AG10803 (cell line): ENCODE data around the gene DLX6.
A peak's percentile ranks its signal among the peaks of the same experiment; 100 is the strongest.
"Not testable (repeated sequence)": the region's sequence is repeated elsewhere in the genome, so short reads cannot be mapped to it uniquely, and the experiment has no call there.

ENCODE experiments used
- DNase-seq: peaks from one replicate; pipeline ENCODE4 v3.0.0; 2010; ENCODE audit warnings: low read depth
- H3K4me3 ChIP-seq: 2 replicates; pipeline ENCODE4 v1.5.1; 2011; ENCODE audit warnings: mild to moderate bottlenecking, low read length, control low read depth
- CTCF ChIP-seq: conservative IDR thresholded peaks from 2 replicates; pipeline ENCODE4 v1.5.1; 2011; ENCODE audit warnings: mild to moderate bottlenecking, low read length, control low read depth, inconsistent platforms

Gene DLX6

GRCh38 chr7:97025983-97026714 is 20.8 kb downstream of the DLX6 start:
- no peak for TF ChIP-seq CTCF
- peak; percentile 8 for DNase-seq
- no peak overlapping the region for H3K4me3 ChIP-seq

- DNase-seq: no peak
- H3K4me3 ChIP-seq: peak overlapping the region; percentile 53
- no peak for TF ChIP-seq CTCF
These were observed 21.5 kb downstream of the DLX6 start for GRCh38 chr7:97026715-97027426.

- peak overlapping the region; percentile 53 for H3K4me3 ChIP-seq
- TF ChIP-seq CTCF: peak; percentile 96
- peak; percentile 87 for DNase-seq
These were observed 22.3 kb downstream of the DLX6 start for GRCh38 chr7:97027427-97028234.

GRCh38 chr7:97034213-97034852 is 29.0 kb downstream of the DLX6 start:
- not testable (repeated sequence) for H3K4me3 ChIP-seq, DNase-seq

- TF ChIP-seq CTCF: no peak
- no peak for DNase-seq
- H3K4me3 ChIP-seq: no peak overlapping the region
These were observed 34.2 kb downstream of the DLX6 start for GRCh38 chr7:97039374-97040065.

GRCh38 chr7:97043281-97043680 is 37.9 kb downstream of the DLX6 start:
- DNase-seq: peak; percentile 51
- no peak overlapping the region for H3K4me3 ChIP-seq
- TF ChIP-seq CTCF: no peak
